T-helper 2 cell (primary cell): ENCODE data around the gene ALPK3.

Experiments used
- DNase-seq, 5 experiments: peaks; one replicate each; pipeline versions ENCODE4 v3.0.0 to v3.0.0-alpha.2; 2012 to 2022
- total RNA-seq, 2 donors: gene quantifications; one replicate each; lab custom pipeline; 2026; lab: John Stamatoyannopoulos, UW

ALPK3 gene
- total RNA-seq = 0.62 to 0.74 reads per million in 2 donors

GRCh38 chr15:84816694-84817465 is at the start of gene ALPK3:
Gene ALPK3 (plus strand): TSS chr15:84817356. CDS start chr15:84817453, 97 bp downstream.
- no peak for DNase-seq

DNA sequence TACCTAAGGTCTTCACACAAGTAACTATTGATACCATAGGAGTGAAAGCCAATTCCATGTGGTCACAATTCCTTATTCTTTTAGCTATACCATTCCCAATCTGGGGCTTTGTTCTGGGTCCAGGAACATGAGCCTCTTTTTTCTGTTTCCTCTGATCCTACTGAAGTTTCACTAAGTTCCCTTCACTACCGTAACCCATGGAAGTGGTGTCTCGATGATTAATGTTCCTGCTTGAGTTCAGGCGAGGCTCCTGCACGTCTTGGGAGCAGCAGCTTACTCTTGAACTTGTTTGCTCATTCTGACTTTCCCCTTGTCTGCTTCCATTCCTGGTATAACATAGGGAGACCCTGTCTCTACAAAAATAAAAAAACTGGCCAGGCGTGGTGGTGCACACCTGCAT is 45.1 kb upstream of the ALPK3 start:
- no peak for DNase-seq

GRCh38 chr15:84772467-84772866 is 44.7 kb upstream of the ALPK3 start:
- no peak for DNase-seq

- DNase-seq = no peak
Observed at GRCh38 chr15:84773716-84774115, 43.4 kb upstream of the ALPK3 start.

GRCh38 chr15:84775867-84776449 is 41.2 kb upstream of the ALPK3 start:
- no peak for DNase-seq

DNA sequence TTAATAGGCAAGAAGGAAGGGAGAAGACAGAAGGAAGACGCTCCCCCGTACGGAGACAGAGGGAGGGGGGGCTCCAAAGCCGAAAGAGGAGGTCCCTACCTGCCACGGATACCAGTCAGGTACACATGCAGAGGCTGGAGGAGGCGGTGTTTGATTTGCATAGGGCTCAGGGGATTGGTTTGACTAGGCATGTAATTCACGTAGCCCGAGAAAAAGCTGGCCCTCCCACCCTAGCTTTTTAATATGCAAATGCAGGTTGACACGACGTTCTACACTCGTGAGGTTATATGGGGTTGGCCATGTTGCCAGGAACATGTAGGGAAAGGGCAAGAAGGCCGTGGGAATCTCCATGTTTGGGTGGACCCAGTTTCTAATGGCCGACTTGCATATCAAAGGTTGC is 39.0 kb upstream of the ALPK3 start:
- no peak for DNase-seq

- DNase-seq = no peak
Observed at GRCh38 chr15:84780492-84780891, 36.7 kb upstream of the ALPK3 start.

DNA sequence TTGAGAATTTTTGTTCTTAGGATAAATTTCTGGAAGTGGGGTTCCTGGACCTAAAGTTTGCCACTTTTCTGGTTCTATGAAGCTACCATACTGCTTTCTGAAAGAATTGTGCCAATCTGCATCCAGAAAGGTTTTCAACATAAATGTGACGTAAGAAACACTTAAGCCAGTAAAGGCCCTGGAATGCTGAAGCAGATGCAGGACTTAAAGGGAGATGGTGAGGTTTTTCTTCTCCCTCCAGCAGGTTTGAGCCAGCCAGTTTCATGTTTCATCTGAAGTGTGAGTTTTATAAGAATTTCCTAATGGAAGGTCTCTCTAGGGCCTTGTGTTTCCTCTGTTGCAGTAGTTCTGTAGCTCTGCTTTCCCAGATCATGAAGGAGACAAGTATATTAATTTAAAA is 35.7 kb upstream of the ALPK3 start:
- no peak for DNase-seq

DNA sequence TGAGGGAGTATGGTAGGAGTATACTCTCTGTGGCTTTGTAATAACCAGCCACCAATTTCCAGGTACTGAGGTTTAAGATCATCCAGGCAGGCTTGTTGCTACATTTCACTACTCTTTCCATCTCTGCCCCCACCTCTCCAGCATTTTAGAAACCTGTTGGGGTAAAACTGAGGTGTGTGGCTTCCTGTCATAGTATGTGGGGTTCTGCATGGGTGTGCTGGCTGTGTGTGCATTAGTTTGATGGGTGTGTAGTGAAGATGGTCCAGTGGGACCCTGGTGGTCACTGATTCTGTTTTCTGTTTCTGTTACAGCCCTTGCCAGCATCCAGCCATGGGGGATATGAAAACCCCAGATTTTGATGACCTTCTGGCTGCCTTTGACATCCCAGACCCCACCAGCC is 34.8 kb upstream of the ALPK3 start:
- peak in 1 of 5 experiments; percentile 14 for DNase-seq

DNA sequence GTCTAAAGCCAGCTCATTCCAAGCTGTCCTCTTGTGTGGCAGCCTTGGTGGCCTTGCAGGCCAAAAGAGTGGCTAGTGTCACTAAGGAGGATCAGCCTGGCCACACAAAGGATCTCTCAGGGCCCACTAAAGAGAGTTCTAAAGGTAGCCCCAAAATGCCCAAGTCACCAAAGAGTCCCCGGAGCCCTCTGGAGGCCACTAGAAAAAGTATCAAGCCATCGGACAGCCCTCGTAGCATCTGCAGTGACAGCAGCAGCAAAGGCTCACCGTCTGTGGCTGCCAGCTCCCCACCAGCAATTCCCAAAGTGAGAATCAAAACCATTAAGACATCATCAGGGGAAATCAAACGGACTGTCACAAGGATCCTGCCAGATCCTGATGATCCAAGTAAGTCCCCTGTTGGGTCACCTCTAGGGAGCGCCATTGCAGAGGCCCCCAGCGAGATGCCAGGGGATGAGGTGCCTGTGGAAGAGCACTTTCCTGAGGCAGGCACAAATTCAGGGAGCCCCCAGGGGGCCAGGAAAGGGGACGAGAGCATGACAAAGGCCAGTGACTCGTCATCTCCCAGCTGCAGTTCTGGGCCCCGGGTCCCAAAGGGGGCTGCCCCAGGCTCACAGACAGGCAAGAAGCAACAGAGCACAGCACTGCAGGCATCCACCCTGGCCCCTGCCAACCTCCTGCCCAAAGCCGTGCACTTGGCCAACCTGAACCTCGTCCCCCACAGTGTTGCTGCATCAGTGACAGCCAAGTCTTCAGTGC is 33.5 kb upstream of the ALPK3 start:
- DNase-seq = no peak

GRCh38 chr15:84784262-84784661 is 32.9 kb upstream of the ALPK3 start:
- no peak for DNase-seq

GRCh38 chr15:84785053-84785452 is 32.1 kb upstream of the ALPK3 start:
- no peak for DNase-seq

GRCh38 chr15:84788500-84788899 is 28.7 kb upstream of the ALPK3 start:
- no peak for DNase-seq

DNA sequence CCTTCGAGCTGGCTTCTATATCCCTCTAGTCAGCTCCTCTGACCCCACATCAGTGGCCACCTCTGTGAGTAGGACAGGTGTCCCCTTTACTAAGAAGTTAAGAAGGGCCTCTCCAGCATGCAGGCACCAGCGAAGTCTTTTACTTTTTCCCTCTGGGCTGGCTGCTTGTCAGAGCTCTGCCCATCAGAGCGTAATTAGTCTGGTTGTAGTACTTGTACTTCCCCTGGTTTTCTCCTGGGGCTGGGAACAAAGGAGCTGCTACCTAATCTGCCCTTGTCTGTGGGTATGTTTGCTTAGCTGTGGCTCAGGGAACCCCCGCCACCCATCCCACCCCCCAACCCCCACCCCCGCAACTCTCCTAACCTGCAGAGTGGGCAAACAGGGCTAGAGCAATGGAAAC is 27.4 kb upstream of the ALPK3 start:
- no peak for DNase-seq

DNA sequence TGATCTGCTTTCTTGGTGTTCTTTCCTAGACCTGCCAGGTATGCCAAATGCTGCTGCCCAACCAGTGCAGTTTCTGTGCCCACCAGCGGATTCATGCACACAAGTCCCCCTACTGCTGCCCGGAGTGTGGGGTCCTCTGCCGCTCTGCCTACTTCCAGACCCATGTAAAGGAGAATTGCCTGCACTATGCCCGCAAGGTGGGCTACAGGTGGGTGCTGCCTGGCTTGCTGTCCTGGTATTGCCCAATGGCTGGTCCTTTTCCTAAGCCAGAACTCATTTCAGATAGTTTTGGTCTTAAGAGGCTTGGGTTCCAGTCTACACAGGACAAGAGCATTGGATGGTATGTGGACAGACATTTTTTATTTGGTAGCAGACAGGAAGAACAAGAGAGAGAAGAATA is 26.5 kb upstream of the ALPK3 start:
- no peak for DNase-seq

GRCh38 chr15:84791763-84792162 is 25.4 kb upstream of the ALPK3 start:
- no peak for DNase-seq

- no peak for DNase-seq
Observed at GRCh38 chr15:84793431-84794161, 23.6 kb upstream of the ALPK3 start.

GRCh38 chr15:84794162-84794547 is 23.0 kb upstream of the ALPK3 start:
- DNase-seq = no peak

GRCh38 chr15:84795186-84795585 is 22.0 kb upstream of the ALPK3 start:
- no peak for DNase-seq

GRCh38 chr15:84797212-84797611 is 19.9 kb upstream of the ALPK3 start:
- DNase-seq = no peak

DNA sequence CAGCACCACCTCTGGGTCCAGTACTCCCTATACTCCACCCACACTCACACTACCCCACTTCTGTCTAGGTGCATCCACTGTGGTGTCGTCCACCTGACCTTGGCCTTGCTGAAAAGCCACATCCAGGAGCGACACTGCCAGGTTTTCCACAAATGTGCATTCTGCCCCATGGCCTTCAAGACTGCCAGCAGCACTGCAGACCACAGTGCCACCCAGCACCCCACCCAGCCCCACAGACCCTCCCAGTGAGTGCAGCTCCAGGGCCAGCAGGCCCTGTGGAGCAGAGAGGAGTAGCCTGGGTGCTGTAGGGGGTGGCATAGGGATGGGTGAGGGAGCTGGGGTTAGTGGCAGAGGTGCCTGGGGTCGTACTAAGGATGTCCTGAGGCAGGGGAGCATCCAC is 19.4 kb upstream of the ALPK3 start:
- DNase-seq = no peak

- no peak for DNase-seq
Observed at GRCh38 chr15:84798436-84798946, 18.7 kb upstream of the ALPK3 start.
